Measurements from ENCODE around the gene ZNF766.

ZNF766 gene

DNA sequence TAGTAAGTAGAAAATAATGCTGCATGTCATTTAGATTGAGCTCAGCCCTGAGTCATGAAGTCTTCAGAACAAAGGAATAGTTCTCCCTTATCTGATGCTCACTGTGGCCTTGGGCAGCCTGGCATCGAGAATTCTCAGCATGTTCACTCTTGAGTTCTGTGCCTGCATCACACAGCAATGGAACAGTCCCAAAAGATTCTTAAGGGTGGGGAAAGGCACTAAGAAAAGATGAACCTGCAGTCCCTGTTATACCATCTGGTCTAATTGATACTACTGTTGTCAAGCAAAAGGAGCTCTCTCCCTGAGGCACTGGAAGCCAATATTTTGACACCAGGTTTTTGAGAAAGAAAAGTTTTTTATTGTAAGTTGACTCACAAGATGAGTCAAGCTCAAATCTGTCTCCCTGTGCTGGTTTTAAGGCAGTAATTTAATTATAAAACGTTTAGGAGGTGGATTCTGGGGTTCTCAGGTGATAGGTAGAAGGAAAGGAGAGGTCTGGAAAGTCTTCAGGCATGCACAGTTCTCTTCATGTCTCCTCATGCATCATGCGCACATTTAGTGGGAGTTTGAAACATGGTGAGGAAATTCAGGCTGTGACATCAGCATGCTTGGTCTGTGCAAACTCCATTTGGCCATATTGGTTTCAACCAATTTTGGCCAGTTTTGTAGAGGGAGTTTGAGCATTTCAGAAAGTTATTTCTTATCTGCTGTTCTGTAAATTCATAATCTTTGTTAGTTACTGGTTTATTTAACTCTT lies 38.1 kb upstream of the ZNF766 start:
- peaks cover 28% of the 10 kb centered on the region for H3K36me3 ChIP-seq
- H3K27me3 ChIP-seq = no peaks in the 10 kb centered on the region
- H3K27ac ChIP-seq = no peak overlapping the region
- no peaks in the 10 kb centered on the region for H3K9me3 ChIP-seq
- no peak for TF ChIP-seq CTCF (IDR thresholded peaks at IDR 0.05)
- no peak overlapping the region for H3K4me3 ChIP-seq (ENCODE audit: low read depth in 1 of 2, low read length in 1 of 2)
- H3K4me1 ChIP-seq (ENCODE audit: control insufficient read depth in 1 of 2, insufficient read depth in 1 of 2, low read depth in 1 of 2, low read length in 1 of 2) = no peaks in the 10 kb centered on the region

GRCh38 chr19:52234406-52234805 lies 35.0 kb upstream of the ZNF766 start:
- H3K27ac ChIP-seq = no peak overlapping the region
- no peaks in the 10 kb centered on the region for H3K36me3 ChIP-seq
- TF ChIP-seq CTCF (IDR thresholded peaks at IDR 0.05) = no peak
- H3K4me1 ChIP-seq (ENCODE audit: control insufficient read depth in 1 of 2, insufficient read depth in 1 of 2, low read depth in 1 of 2, low read length in 1 of 2) = no peaks in the 10 kb centered on the region
- H3K9me3 ChIP-seq = no peaks in the 10 kb centered on the region
- no peaks in the 10 kb centered on the region for H3K27me3 ChIP-seq
- no peak overlapping the region for H3K4me3 ChIP-seq (ENCODE audit: low read depth in 1 of 2, low read length in 1 of 2)

DNA sequence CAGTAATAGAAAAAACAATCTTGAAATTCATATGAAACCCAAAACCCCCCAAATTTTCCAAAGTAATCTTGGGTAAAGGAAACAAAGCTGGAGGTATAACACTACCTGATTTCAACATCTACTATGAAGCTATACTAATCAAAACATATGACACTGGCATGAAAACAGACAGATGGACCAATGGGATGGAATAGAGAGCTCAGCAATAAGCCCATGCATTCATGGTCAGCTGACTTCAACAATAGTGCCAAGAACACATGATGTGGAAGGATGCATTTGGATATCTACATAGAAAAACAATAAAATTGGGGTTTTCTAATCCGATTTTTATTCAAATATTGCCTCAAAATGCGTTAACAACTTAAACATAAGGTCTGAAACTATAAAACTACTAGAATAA lies 32.2 kb upstream of the ZNF766 start:
- Histone ChIP-seq H3K27me3 (no peaks in the 10 kb centered on the region), H3K27ac (no peak overlapping the region)
- TF ChIP-seq CTCF (IDR thresholded peaks at IDR 0.05) = no peak

DNA sequence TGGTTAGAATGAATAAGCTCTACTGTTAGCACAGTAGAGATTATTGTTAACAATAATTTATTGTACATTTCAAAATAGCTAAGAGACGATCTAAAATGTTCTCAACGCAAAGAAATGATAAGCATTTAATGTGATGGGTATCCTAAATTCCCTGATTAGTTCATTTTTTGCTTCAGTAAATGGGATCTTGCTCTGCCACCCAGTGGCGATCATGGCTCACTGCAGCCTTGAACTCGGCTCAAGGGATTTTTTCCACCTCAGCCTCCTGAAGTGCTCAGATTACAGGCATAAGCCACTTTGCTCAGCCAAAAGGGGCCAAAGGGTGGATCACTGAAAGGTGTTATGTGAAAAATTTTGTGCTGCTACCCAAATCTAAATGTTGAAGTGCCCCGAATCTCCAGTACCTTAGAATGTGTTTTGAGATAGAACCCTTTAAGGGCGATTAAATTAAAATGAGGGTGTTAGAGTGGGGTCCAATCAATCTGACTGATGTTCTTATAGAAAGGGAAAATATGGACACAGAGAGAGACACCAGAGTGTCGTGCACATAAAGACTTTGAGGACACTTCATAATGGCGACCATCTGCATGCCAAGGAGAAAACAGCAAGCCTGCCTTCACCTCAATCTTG lies 31.5 kb upstream of the ZNF766 start:
- TF ChIP-seq CTCF (IDR thresholded peaks at IDR 0.05) = peak; percentile 96
- no peak overlapping the region for H3K27ac ChIP-seq
- H3K4me1 ChIP-seq (ENCODE audit: control insufficient read depth in 1 of 2, insufficient read depth in 1 of 2, low read depth in 1 of 2, low read length in 1 of 2) = no peaks in the 10 kb centered on the region
- H3K4me3 ChIP-seq (ENCODE audit: low read depth in 1 of 2, low read length in 1 of 2) = no peak overlapping the region
- H3K27me3 ChIP-seq = no peaks in the 10 kb centered on the region
- no peaks in the 10 kb centered on the region for H3K9me3 ChIP-seq
- H3K36me3 ChIP-seq = no peaks in the 10 kb centered on the region

More for the DNA sequence above, 32.2 kb upstream of the ZNF766 start:
- H3K36me3 ChIP-seq = no peaks in the 10 kb centered on the region
- H3K9me3 ChIP-seq = no peaks in the 10 kb centered on the region
- no peaks in the 10 kb centered on the region for H3K4me1 ChIP-seq (ENCODE audit: control insufficient read depth in 1 of 2, insufficient read depth in 1 of 2, low read depth in 1 of 2, low read length in 1 of 2)
- no peak overlapping the region for H3K4me3 ChIP-seq (ENCODE audit: low read depth in 1 of 2, low read length in 1 of 2)

DNA sequence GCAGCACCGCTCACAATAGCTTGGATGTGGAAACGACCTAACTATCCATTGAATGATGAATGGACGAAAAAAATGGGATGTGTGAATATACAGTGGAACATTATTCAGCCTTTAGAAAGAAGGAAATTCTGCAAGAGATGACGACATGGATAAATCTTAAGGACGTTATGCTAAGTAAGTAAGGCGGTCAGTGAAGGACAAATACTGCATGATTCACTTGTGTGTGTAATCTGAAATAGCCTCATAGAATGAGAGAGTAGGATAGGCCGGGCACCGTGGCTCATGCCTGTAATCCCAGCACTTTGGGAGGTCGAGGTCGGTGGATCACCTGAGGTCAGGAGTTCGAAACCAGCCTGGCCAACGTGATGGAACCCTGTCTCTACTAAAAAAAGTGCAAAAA lies 25.4 kb upstream of the ZNF766 start:
- Histone ChIP-seq H3K4me1 (ENCODE audit: control insufficient read depth in 1 of 2, insufficient read depth in 1 of 2, low read depth in 1 of 2, low read length in 1 of 2) (no peaks in the 10 kb centered on the region), H3K27ac (no peak overlapping the region), H3K27me3 (no peaks in the 10 kb centered on the region), H3K4me3 (ENCODE audit: low read depth in 1 of 2, low read length in 1 of 2) (no peak overlapping the region), H3K36me3 (no peaks in the 10 kb centered on the region), H3K9me3 (no peaks in the 10 kb centered on the region)
- TF ChIP-seq CTCF (IDR thresholded peaks at IDR 0.05) = no peak
